ENCODE results near the gene RYR1.

DNA sequence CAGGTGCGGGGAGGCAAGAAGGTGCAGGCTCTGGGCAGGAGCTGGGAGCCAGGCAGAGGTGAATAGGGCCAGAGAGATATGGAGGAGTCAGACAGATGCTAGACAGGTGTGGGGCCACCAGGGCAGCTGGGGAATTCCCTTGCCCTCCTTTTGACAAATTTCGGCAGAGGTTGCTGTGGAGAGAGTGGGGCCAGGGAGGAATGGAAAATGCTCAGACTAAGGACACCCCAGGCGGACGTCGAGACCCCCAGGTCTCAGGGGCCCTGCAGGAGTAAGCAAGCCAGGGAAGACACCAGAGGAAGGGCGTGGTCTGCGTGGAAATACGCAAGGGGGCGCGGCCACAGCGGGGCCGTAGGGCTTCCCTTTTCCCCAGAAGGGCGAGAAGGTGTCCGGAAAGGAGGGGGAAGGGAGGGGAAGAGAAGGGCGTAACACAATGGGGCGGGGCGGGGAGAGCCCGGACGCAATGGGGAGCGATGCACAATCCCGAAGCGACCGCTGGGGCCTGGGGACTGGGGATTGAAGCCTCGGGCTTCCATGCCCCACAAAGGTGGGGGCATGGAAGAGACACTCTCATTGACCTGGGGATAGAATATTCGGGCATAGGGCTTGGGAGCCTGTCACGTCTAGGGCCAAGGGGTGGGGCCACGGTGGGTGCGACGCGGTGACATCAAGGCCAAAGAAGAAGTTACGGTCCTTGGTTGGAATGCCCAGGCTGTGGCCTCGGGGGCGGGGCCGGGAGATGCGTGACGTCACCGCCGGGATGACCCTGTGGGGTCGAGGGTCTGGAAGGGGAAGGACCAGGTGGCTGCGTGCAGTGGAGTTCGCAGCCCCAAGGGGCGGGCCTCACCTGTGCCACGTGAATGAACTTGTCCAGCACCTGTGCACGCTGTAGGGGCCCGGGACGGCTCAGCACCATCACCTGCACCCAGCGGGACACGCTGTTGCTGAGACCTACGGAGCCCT is 15.7 kb upstream of the RYR1 start:
- no peak for TF ChIP-seq POLR2AphosphoS5 (IDR thresholded peaks at IDR 0.05)
- TF ChIP-seq, protein P1, sequence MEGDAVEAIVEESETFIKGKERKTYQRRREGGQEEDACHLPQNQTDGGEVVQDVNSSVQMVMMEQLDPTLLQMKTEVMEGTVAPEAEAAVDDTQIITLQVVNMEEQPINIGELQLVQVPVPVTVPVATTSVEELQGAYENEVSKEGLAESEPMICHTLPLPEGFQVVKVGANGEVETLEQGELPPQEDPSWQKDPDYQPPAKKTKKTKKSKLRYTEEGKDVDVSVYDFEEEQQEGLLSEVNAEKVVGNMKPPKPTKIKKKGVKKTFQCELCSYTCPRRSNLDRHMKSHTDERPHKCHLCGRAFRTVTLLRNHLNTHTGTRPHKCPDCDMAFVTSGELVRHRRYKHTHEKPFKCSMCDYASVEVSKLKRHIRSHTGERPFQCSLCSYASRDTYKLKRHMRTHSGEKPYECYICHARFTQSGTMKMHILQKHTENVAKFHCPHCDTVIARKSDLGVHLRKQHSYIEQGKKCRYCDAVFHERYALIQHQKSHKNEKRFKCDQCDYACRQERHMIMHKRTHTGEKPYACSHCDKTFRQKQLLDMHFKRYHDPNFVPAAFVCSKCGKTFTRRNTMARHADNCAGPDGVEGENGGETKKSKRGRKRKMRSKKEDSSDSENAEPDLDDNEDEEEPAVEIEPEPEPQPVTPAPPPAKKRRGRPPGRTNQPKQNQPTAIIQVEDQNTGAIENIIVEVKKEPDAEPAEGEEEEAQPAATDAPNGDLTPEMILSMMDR (IDR thresholded peaks at IDR 0.05), result peak in 1 of 5 experiments; percentile 7
- TF ChIP-seq EP300 (IDR thresholded peaks at IDR 0.05; ENCODE audit: low read depth), result no peak

All from transverse colon (tissue), 4 donors.